Thyroid gland (tissue), 4 donors: ENCODE data around the gene GOLGA6D.
"Not testable (repeated sequence)": the region's sequence is repeated elsewhere in the genome, so short reads cannot be mapped to it uniquely, and the experiment has no call there.

Experiments
- POLR2A ChIP-seq, 2 donors: fragments of 450-650 bp; IDR thresholded peaks; one replicate each; pipeline ENCODE4 v1.6.1; 2017; ENCODE audit warnings: antibody characterized with exemption in 2 of 2, mild to moderate bottlenecking in 2 of 2, moderate library complexity in 1 of 2
- TF ChIP-seq, protein P1 (sequence below), 6 experiments: fragments of 200-600 bp in 3 of 6; fragments of 450-650 bp in 3 of 6; sonication (generic) in 3 of 6; IDR thresholded peaks; one replicate each; pipeline ENCODE4 v1.5.1; 2016 to 2019; ENCODE audit warnings: antibody characterized with exemption in 6 of 6, mild to moderate bottlenecking in 2 of 6, inconsistent platforms in 1 of 6, moderate library complexity in 1 of 6

DNA sequence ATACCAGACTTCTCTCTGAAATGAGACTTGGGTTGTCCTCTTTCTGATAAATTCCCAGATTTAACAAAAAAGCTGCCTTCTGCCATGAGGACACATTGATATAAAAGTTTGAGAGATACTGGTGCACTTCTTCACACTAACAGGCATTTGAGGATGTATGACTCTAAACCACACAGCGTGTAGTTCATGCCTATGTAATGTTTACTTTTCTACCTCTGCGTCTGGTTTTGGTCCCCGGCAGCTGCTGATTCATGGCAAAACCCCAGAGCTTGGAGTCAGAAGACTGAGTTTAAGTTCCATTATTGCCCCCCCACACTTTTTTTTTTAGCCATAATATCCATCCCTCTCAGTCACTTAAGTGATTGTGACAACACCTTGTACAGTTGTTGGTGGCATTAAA is 1.5 kb downstream of the GOLGA6D start:
- TF ChIP-seq, protein P1, sequence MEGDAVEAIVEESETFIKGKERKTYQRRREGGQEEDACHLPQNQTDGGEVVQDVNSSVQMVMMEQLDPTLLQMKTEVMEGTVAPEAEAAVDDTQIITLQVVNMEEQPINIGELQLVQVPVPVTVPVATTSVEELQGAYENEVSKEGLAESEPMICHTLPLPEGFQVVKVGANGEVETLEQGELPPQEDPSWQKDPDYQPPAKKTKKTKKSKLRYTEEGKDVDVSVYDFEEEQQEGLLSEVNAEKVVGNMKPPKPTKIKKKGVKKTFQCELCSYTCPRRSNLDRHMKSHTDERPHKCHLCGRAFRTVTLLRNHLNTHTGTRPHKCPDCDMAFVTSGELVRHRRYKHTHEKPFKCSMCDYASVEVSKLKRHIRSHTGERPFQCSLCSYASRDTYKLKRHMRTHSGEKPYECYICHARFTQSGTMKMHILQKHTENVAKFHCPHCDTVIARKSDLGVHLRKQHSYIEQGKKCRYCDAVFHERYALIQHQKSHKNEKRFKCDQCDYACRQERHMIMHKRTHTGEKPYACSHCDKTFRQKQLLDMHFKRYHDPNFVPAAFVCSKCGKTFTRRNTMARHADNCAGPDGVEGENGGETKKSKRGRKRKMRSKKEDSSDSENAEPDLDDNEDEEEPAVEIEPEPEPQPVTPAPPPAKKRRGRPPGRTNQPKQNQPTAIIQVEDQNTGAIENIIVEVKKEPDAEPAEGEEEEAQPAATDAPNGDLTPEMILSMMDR (IDR thresholded peaks at IDR 0.05) = not testable (repeated sequence)
- not testable (repeated sequence) for TF ChIP-seq POLR2A (IDR thresholded peaks at IDR 0.05)
